ENCODE results near the gene GABRG2.

The GABRG2 gene

DNA sequence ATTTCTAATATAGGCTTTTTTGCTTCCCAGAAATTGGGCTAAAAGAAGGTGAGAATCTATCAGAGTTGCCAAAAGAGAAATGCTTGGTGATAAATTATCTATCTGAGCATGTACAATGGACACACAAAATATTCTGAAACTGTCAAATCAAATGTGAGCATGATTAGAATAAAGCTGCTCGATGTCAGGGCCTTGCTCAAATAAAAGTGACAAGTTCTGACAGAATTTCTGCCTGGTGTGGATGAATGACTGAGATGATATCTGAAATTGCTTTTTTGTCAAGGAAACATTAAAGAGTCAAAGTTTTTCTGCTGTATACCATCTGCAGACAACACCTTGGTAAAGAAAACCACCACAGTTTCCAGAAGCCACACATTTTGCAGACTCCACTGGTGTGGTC lies 128.8 kb downstream of the GABRG2 start:
- no peak for DNase-seq

DNA sequence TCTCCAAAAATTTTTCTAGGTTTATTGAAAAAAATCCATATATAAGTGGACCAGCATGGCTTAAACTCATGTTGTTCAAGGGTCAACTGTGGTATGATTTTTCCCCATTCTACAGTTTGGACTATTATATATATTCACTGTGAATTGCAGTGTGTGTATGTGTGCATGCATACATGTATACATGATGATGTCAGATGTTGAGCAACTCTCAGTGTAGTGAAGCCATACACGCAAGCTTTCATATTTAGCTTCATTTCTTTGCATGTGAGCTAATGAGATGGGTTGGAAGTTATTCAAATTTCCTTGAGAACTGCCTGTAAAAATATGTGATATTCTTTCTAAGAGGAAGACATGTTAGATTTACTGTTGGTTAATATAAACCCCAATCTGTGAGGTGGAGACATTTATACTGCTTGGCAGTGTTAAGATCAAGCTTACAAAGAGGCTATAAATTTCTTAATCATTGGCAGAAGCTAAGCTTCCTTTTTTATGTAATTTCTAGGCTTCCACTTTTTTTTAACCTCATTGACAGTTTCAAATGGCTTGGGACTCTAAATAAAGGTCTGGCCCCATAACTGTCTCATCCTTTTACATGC lies 134.8 kb downstream of the GABRG2 start:
- no peak for DNase-seq
